ENCODE results near the gene HEATR5B. TPM values are rescaled to one million over a fixed set of nuclear protein-coding genes. Genes with fewer than 3 reads are reported as not detected.
"Not testable (repeated sequence)": the region's sequence is repeated elsewhere in the genome, so short reads cannot be mapped to it uniquely, and the experiment has no call there.

Gene HEATR5B
- total RNA-seq, 1 donor from 2014 or later = 50.3 TPM

DNA sequence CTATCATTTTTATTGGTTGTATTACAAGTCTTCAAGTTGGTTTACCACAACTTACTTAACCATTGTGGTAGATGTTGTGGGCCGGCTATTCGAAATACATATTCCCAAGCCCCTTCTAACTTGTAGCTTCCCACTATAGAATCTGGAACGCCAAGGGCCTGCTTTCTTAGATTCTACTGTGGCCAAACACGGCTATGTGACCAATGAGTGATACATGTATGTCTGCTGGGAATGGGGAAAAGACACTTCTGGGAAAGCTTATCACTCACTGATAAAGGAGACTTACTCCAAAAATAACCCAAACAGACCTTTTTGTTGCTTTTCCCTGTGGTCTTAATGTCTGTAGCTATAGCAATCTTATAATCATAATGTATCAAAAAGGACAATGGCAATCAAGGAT, 142.3 kb downstream of the HEATR5B start:
- Mint-ChIP-seq H3K4me1 (no peaks in the 10 kb centered on the region), H3K4me3 (no peak overlapping the region), H3K36me3 (ENCODE audit: low read depth) (peaks cover 13% of the 10 kb centered on the region), H3K27ac (no peak overlapping the region), H3K9me3 (no peaks in the 10 kb centered on the region), H3K27me3 (no peaks in the 10 kb centered on the region)
- DNase-seq = no peak
- intact Hi-C loops (cut with micrococcal nuclease) = no loop called here
- ATAC-seq (ENCODE audit: low read depth) = no peak
- ChIA-PET POLR2A (no interaction called here), CTCF (no interaction called here)
- TF ChIP-seq, protein P1, sequence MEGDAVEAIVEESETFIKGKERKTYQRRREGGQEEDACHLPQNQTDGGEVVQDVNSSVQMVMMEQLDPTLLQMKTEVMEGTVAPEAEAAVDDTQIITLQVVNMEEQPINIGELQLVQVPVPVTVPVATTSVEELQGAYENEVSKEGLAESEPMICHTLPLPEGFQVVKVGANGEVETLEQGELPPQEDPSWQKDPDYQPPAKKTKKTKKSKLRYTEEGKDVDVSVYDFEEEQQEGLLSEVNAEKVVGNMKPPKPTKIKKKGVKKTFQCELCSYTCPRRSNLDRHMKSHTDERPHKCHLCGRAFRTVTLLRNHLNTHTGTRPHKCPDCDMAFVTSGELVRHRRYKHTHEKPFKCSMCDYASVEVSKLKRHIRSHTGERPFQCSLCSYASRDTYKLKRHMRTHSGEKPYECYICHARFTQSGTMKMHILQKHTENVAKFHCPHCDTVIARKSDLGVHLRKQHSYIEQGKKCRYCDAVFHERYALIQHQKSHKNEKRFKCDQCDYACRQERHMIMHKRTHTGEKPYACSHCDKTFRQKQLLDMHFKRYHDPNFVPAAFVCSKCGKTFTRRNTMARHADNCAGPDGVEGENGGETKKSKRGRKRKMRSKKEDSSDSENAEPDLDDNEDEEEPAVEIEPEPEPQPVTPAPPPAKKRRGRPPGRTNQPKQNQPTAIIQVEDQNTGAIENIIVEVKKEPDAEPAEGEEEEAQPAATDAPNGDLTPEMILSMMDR (IDR thresholded peaks at IDR 0.05) = no peak

DNA sequence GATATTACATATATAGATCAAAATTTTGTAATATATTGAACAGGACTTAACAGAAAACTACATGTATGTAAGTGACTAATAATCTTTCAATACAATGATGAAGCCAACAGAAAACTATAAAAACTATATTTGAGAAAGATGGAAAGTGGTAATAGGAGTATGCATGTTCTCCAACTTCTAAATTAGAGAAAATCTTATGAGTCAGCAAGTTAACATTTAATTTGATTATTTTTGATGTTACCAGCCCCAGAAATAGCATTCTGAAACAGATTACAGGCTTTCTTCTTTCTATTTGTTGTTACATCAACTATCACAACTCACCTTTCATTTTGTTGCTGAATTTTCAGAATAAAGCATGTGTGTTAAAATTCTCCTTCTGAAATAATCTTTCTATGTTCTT, 147.6 kb downstream of the HEATR5B start:
- ATAC-seq (ENCODE audit: low read depth); POLR2A ChIA-PET; CTCF ChIA-PET; DNase-seq; H3K4me3 Mint-ChIP-seq; H3K27me3 Mint-ChIP-seq; H3K4me1 Mint-ChIP-seq; intact Hi-C loops (cut with micrococcal nuclease); H3K9me3 Mint-ChIP-seq; H3K27ac Mint-ChIP-seq: not testable (repeated sequence)
- peaks cover 21% of the 10 kb centered on the region for H3K36me3 Mint-ChIP-seq (ENCODE audit: low read depth)

DNA sequence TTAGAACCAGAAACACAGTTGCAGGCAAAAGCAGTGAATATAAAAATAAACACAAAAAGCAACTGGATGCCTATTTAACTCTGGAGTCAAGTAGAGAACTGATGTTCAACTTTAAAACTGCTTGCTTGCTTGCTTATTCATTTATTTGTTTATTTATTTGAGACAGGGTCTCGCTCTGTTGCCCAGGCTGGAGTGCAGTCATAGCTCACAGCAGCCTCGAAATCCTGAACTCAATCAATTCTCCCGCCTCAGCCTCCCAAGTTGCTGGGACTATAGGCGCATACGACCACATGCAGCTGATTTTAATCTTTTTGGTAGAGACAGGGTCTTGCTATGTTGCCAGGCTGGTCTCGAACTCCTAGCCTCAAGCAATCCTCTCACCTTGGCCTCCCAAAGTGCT, 152.5 kb downstream of the HEATR5B start:
- H3K4me1 Mint-ChIP-seq; H3K4me3 Mint-ChIP-seq; DNase-seq; H3K27me3 Mint-ChIP-seq; CTCF ChIA-PET; H3K36me3 Mint-ChIP-seq (ENCODE audit: low read depth); H3K27ac Mint-ChIP-seq; intact Hi-C loops (cut with micrococcal nuclease); POLR2A ChIA-PET; ATAC-seq (ENCODE audit: low read depth); H3K9me3 Mint-ChIP-seq: not testable (repeated sequence)

Other genes with a start within 250 kb of the HEATR5B start
- 24.7 and 24.9 TPM in 2 replicates for gene STRN, start 117.8 kb downstream of the HEATR5B start, total RNA-seq
- 30.7 and 32.9 TPM in 2 replicates for gene GPATCH11, start 146 bp upstream of the HEATR5B start, total RNA-seq
- gene EIF2AK2, start 72.6 kb upstream of the HEATR5B start, total RNA-seq = 37.0 and 39.9 TPM in 2 replicates
- not detected in 2 replicates for gene SULT6B1, start 104.3 kb upstream of the HEATR5B start, total RNA-seq
- gene CEBPZOS, start 112.1 kb upstream of the HEATR5B start, total RNA-seq = 29.2 and 35.5 TPM in 2 replicates
- 55.2 and 57.0 TPM in 2 replicates for gene CEBPZ, start 147.2 kb upstream of the HEATR5B start, total RNA-seq
- gene NDUFAF7, start 147.3 kb upstream of the HEATR5B start, total RNA-seq = 22.4 and 22.8 TPM in 2 replicates
- 73.0 and 82.5 TPM in 2 replicates for gene PRKD3, start 240.5 kb upstream of the HEATR5B start, total RNA-seq

Data from activated B cell treated with CpG ODN at 0.5 μM for 24 hours (primary cell).